CD4-positive, alpha-beta T cell (primary cell): ENCODE measurements around the gene ACRBP. TPM values are rescaled to one million over a fixed set of nuclear protein-coding genes. Genes with fewer than 3 reads are reported as not detected.

Source experiments
- ATAC-seq: fragments of 200-7000 bp; cut with Tn5 transposase; one replicate; pipeline ENCODE4 v1.10.0; 2022; ENCODE audit warnings: mild to moderate bottlenecking; ENCODE audit not compliant: poor library complexity
- CTCF ChIA-PET: fragments of 350-600 bp; sonication (Branson Sonifier 250); formaldehyde crosslinking; loops from one replicate; lab custom pipeline; 2021; ENCODE audit warnings: antibody characterized with exemption, inconsistent platforms; lab: Charles Lee
- POLR2A ChIA-PET: fragments of 350-600 bp; sonication (Branson Sonifier 250); formaldehyde crosslinking; loops from one replicate; lab custom pipeline; 2021; ENCODE audit warnings: antibody characterized with exemption, inconsistent platforms; lab: Charles Lee
- DNase-seq, 14 experiments: peaks; one replicate each; pipeline ENCODE4 v3.0.0-alpha.2; 2013 to 2020; ENCODE audit warnings: mixed read lengths in 2 of 14
- H3K27ac ChIP-seq, 2 donors: one replicate each; pipeline versions ENCODE4 v1.5.1 to v1.7.0; 2013; ENCODE audit warnings: low read length in 2 of 2, low read depth in 1 of 2, mild to moderate bottlenecking in 1 of 2
- H3K27me3 ChIP-seq, 2 experiments: 1 replicate in 1 of 2; 2 replicates in 1 of 2; pipeline versions ENCODE4 v1.6.1 to v1.7.0; 2013; ENCODE audit warnings: low read length in 2 of 2, control low read depth in 1 of 2, mild to moderate bottlenecking in 1 of 2, moderate library complexity in 1 of 2; ENCODE audit not compliant: insufficient read depth in 2 of 2, control insufficient read depth in 1 of 2
- H3K36me3 ChIP-seq: one replicate; pipeline ENCODE4 v1.6.1; 2013; ENCODE audit warnings: low read length, control low read depth; ENCODE audit not compliant: insufficient read depth
- H3K4me1 ChIP-seq: one replicate; pipeline ENCODE4 v1.6.1; 2013; ENCODE audit warnings: low read length, control low read depth; ENCODE audit not compliant: insufficient read depth
- H3K4me3 ChIP-seq: one replicate; pipeline ENCODE4 v1.5.1; 2013; ENCODE audit warnings: mild to moderate bottlenecking, low read length, moderate library complexity
- H3K9me3 ChIP-seq, 2 experiments: 1 replicate in 1 of 2; 2 replicates in 1 of 2; pipeline versions ENCODE4 v1.6.1 to v1.7.0; 2013; ENCODE audit warnings: low read length in 2 of 2, mild to moderate bottlenecking in 2 of 2, control low read depth in 1 of 2, moderate library complexity in 1 of 2; ENCODE audit not compliant: control insufficient read depth in 1 of 2, insufficient read depth in 1 of 2
- H3K27ac Mint-ChIP-seq: one replicate; pipeline ENCODE4 v1.8.0; 2020; ENCODE audit warnings: mixed read lengths
- H3K27me3 Mint-ChIP-seq: one replicate; pipeline ENCODE4 v1.8.0; 2021; ENCODE audit warnings: mixed read lengths
- H3K36me3 Mint-ChIP-seq: one replicate; pipeline ENCODE4 v1.8.0; 2021; ENCODE audit warnings: low read depth, mixed read lengths
- H3K4me1 Mint-ChIP-seq: one replicate; pipeline ENCODE4 v1.8.0; 2021; ENCODE audit warnings: low read depth, mixed read lengths
- H3K4me3 Mint-ChIP-seq: one replicate; pipeline ENCODE4 v1.8.0; 2020; ENCODE audit warnings: mild to moderate bottlenecking, mixed read lengths
- H3K9me3 Mint-ChIP-seq: one replicate; pipeline ENCODE4 v1.8.0; 2020; ENCODE audit warnings: mixed read lengths
- CTCF ChIP-seq: fragments of 200-600 bp; IDR thresholded peaks from one replicate; pipeline ENCODE4 v1.8.0; 2022; ENCODE audit warnings: antibody characterized with exemption, mild to moderate bottlenecking
- intact Hi-C, 2 experiments: fragments of 100-400 bp; cut with DNase I in 1 of 2; cut with micrococcal nuclease in 1 of 2; formaldehyde crosslinking; loops; one replicate each; pipeline versions ENCODE4 v1.15.1 to v1.9.0; 2023 to 2025; cut with DNase I, micrococcal nuclease
- total RNA-seq, 174 experiments: library from RNA in 2 of 174; stranded (reverse) in 2 of 174; gene quantifications; one replicate each; pipeline ENCODE4 v1.2.3 and lab custom pipeline; 2021 to 2026

The ACRBP gene
- total RNA-seq, 2 experiments from 2014 or later: 0.58 to 0.95 TPM

GRCh38 chr12:6592087-6592486 lies 55.1 kb downstream of the ACRBP start:
- Mint-ChIP-seq H3K27me3 (no peaks in the 10 kb centered on the region), H3K4me3 (no peak overlapping the region), H3K36me3 (peaks cover 92% of the 10 kb centered on the region), H3K27ac (no peak overlapping the region), H3K4me1 (no peaks in the 10 kb centered on the region), H3K9me3 (no peaks in the 10 kb centered on the region)
- DNase-seq: no peak
- TF ChIP-seq CTCF: no peak
- H3K9me3 ChIP-seq: no peaks in the 10 kb centered on the region
- POLR2A ChIA-PET: interaction anchor here (1.0 kb wide), 1 partner anchor 11 kb away, joined by 5 read pairs; no protein-coding TSS in a partner anchor
- intact Hi-C loops: no loop called here
- H3K4me1 ChIP-seq: no peaks in the 10 kb centered on the region
- H3K27ac ChIP-seq: no peak overlapping the region
- H3K36me3 ChIP-seq: peaks cover 95% of the 10 kb centered on the region
- CTCF ChIA-PET: no interaction called here
- H3K27me3 ChIP-seq: no peaks in the 10 kb centered on the region
- H3K4me3 ChIP-seq: no peak overlapping the region
- no peak for ATAC-seq

Other genes with a start within 250 kb of the ACRBP start
- 10 to 100 TPM; 42.7 to 46.1 TPM for gene CD27, start 202.5 kb downstream of the ACRBP start, total RNA-seq
- gene TAPBPL, start 195.4 kb downstream of the ACRBP start, total RNA-seq: 10 to 100 TPM; 14.7 to 15.8 TPM
- gene VAMP1, start 176.8 kb downstream of the ACRBP start, total RNA-seq: 10 to 100 TPM; 84.8 to 87.7 TPM
- 10 to 100 TPM; 15.1 to 16.7 TPM for gene MRPL51, start 154.2 kb downstream of the ACRBP start, total RNA-seq
- gene NCAPD2, start 153.3 kb downstream of the ACRBP start, total RNA-seq: 10 to 100 TPM; 13.7 to 14.9 TPM
- gene GAPDH, start 112.9 kb downstream of the ACRBP start, total RNA-seq: 100 to 1,000 TPM; 498 to 508 TPM
- 10 to 100 TPM; 21.6 to 21.9 TPM for gene IFFO1, start 91.4 kb downstream of the ACRBP start, total RNA-seq
- 10 to 100 TPM; 75.3 to 76.8 TPM for gene NOP2, start 79.1 kb downstream of the ACRBP start, total RNA-seq
- 100 to 1,000 TPM; 288 to 292 TPM for gene CHD4, start 40.1 kb downstream of the ACRBP start, total RNA-seq
- gene LPAR5, start 11.5 kb downstream of the ACRBP start, total RNA-seq: 1 to 10 TPM; 2.8 to 3.0 TPM
- gene ING4, start 15.7 kb upstream of the ACRBP start, total RNA-seq: 10 to 100 TPM; 13.8 to 17.4 TPM
- 10 to 100 TPM; 67.6 TPM for gene ZNF384, start 41.9 kb upstream of the ACRBP start, total RNA-seq
- gene PIANP, start 53.4 kb upstream of the ACRBP start, total RNA-seq: under 1 TPM; 0.87 to 0.99 TPM
- 1 to 10 TPM; 9.4 to 9.6 TPM for gene COPS7A, start 76.6 kb upstream of the ACRBP start, total RNA-seq
- gene MLF2, start 105.7 kb upstream of the ACRBP start, total RNA-seq: 100 to 1,000 TPM; 114 to 121 TPM
- 1 to 10 TPM; 1.5 to 1.9 TPM for gene PTMS, start 118.9 kb upstream of the ACRBP start, total RNA-seq
- 1 to 10 TPM in 1 of 2 experiments, under 1 TPM in 1; 0.82 to 1.4 TPM for gene LAG3, start 125.1 kb upstream of the ACRBP start, total RNA-seq
- 100 to 1,000 TPM; 134 to 136 TPM for gene CD4, start 142.1 kb upstream of the ACRBP start, total RNA-seq
- gene GPR162, start 174.4 kb upstream of the ACRBP start, total RNA-seq: not detected
- gene P3H3, start 181.0 kb upstream of the ACRBP start, total RNA-seq: 1 to 10 TPM; 2.5 to 4.1 TPM
- under 1 TPM; 0.75 to 0.85 TPM for gene GNB3, start 193.5 kb upstream of the ACRBP start, total RNA-seq
- under 1 TPM; 0.80 to 0.89 TPM for gene CDCA3, start 203.9 kb upstream of the ACRBP start, total RNA-seq
- 10 to 100 TPM; 31.8 to 33.4 TPM for gene USP5, start 204.7 kb upstream of the ACRBP start, total RNA-seq
- gene TPI1, start 220.1 kb upstream of the ACRBP start, total RNA-seq: 10 to 100 TPM; 46.8 to 48.7 TPM
- 1 to 10 TPM; 3.2 to 3.3 TPM for gene SPSB2, start 225.9 kb upstream of the ACRBP start, total RNA-seq